Activated T-cell treated with anti-CD3 and anti-CD28 coated beads, Interleukin-2, amount 50 U/mL, for 72 hours (primary cell): ENCODE results near the gene MOSMO. TPM values are rescaled to one million over a fixed set of nuclear protein-coding genes. Genes with fewer than 3 reads are reported as not detected.

Source experiments
- ATAC-seq, 2 donors: fragments of 150-1000 bp; cut with Tn5 transposase; replicated peaks in 1 of 2; 2 replicates each; pipeline ENCODE4 v1.10.0; 2021; ENCODE audit warnings: moderate library complexity in 2 of 2, mild to moderate bottlenecking in 1 of 2
- DNase-seq, 2 donors: peaks; one replicate each; pipeline ENCODE4 v3.0.0; 2021 to 2022; ENCODE audit warnings: mixed read lengths in 1 of 2
- H3K27ac Mint-ChIP-seq: one replicate; pipeline ENCODE4 v1.8.0; 2022; ENCODE audit warnings: mild to moderate bottlenecking, moderate library complexity, mixed read lengths
- H3K27me3 Mint-ChIP-seq: one replicate; pipeline ENCODE4 v1.8.0; 2022; ENCODE audit warnings: low read depth, mixed read lengths
- H3K36me3 Mint-ChIP-seq, 2 donors: one replicate each; pipeline ENCODE4 v1.8.0; 2022; ENCODE audit warnings: mixed read lengths in 2 of 2, mild to moderate bottlenecking in 1 of 2; ENCODE audit not compliant: insufficient read depth in 2 of 2
- H3K4me1 Mint-ChIP-seq: one replicate; pipeline ENCODE4 v1.8.0; 2022; ENCODE audit warnings: low read depth, mixed read lengths
- H3K4me3 Mint-ChIP-seq, 2 donors: one replicate each; pipeline ENCODE4 v1.8.0; 2022; ENCODE audit warnings: mild to moderate bottlenecking in 2 of 2, mixed read lengths in 2 of 2, moderate library complexity in 2 of 2
- H3K9me3 Mint-ChIP-seq, 2 donors: one replicate each; pipeline ENCODE4 v1.8.0; 2022; ENCODE audit warnings: mixed read lengths in 2 of 2
- total RNA-seq, 2 donors: library from RNA; stranded (reverse); gene quantifications; one replicate each; pipeline ENCODE4 v1.2.3, GENCODE V29; 2022

Gene MOSMO
- 10 to 100 TPM; 16.3 to 16.4 TPM for total RNA-seq

DNA sequence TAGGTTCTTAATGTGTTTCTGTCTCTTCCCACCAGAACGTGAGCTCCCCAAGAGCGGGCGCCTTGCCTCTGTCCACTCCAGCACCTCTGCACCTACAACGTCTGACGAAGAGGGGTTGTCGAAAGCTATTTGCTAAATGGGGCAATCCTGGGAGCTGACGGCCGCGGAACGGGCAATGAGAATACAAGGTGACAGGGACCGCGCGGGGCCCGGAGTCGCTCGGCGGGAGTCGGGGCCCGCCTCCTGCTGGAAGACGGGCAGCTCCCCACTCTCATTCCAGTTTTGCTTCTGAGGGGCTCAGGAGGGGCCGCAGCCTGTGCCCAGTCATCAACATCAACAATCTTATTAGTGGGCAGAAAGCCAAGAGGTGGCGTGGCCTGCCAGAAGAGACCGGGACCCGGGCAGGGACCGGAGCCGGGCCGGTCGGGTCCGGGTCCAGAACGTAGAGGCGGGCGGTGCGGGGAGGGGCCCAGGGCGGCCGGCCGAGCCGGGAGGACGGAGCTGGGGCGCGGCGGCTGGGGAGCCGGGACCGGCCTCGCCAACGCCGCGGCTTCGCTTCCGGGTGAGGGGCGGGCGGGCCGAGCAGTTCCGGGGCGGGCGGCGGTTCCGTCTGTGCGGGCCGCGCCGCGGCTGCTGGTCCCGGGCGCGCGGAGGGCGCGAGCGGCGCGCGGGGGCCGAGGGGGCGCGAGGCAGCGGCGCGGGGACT lies at the start of gene MOSMO:
Gene MOSMO (plus strand): TSS at position 603 of the 706 bp plus-strand sequence. CDS start 191 bp downstream, outside the sequence.
- DNase-seq: peak; percentile 79 to 82
- H3K4me3 Mint-ChIP-seq: peak within 1 kb of the TSS; percentile 94 to 96
- no peaks in the 10 kb centered on the region for H3K27me3 Mint-ChIP-seq
- peaks cover 51% of the 10 kb centered on the region for H3K4me1 Mint-ChIP-seq
- ATAC-seq: peak; percentile 95 to 96
- H3K36me3 Mint-ChIP-seq: peaks cover 0 to 5% of the 10 kb centered on the region in 2 donors
- H3K27ac Mint-ChIP-seq: peak within 1 kb of the TSS; percentile 91
- no peaks in the 10 kb centered on the region for H3K9me3 Mint-ChIP-seq

DNA sequence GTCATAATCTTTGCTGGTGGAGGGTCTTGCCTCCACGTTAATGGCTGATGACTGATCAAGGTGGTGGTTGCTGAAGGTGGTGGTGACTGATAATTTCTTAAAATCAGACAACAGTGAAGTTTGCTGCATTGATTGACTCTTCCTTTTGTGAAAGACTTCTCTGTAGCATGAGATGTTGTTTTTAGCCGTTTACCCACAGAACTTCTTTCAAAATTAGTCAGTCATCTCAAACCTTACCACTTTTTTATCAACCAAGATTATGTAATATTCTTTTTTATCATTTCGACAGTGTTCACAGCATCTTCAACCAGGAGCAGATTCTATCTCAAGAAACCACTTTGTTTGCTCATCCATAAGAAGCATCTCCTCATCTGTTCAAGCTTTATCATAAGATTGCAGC lies 48.9 kb upstream of the MOSMO start:
- peak overlapping the region in 1 of 2 donors; percentile 11 for H3K4me3 Mint-ChIP-seq
- DNase-seq (no peak), ATAC-seq (peak; percentile 46 to 74)
- no peaks in the 10 kb centered on the region for H3K9me3 Mint-ChIP-seq
- peak overlapping the region; percentile 79 for H3K27ac Mint-ChIP-seq
- H3K36me3 Mint-ChIP-seq: peaks cover 11 to 35% of the 10 kb centered on the region in 2 donors
- no peaks in the 10 kb centered on the region for H3K27me3 Mint-ChIP-seq
- peaks cover 50% of the 10 kb centered on the region for H3K4me1 Mint-ChIP-seq

- Mint-ChIP-seq H3K9me3 (no peaks in the 10 kb centered on the region), H3K27ac (no peak overlapping the region), H3K4me3 (no peak overlapping the region), H3K36me3 (peaks cover 16 to 54% of the 10 kb centered on the region in 2 donors), H3K4me1 (peaks cover 20% of the 10 kb centered on the region), H3K27me3 (no peaks in the 10 kb centered on the region)
- DNase-seq (no peak), ATAC-seq (peak in 1 of 2 donors; percentile 51)
These were observed 45.4 kb upstream of the MOSMO start for GRCh38 chr16:21962475-21962874.

DNA sequence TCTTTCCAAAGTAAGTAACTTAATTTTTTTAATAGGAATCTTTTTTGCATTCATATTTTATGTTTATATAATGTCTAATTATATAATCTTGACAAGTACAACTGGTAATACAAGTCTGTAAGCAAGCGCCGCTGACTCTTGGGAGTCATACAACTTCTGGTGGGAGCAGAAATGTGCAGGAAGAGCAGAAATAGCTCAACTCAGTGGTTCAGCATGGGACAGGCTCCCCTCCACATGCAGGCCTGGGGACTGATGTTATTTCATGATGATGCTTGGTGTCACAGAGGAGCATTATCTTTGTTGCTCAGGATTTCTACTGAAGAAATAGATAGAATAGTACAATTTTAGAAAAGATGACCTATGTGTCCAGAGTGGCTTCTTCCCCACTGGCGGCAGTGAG lies 44.0 kb upstream of the MOSMO start:
- DNase-seq (no peak), ATAC-seq (no peak)
- H3K36me3 Mint-ChIP-seq: peaks cover 15 to 48% of the 10 kb centered on the region in 2 donors
- H3K27ac Mint-ChIP-seq: no peak overlapping the region
- no peaks in the 10 kb centered on the region for H3K9me3 Mint-ChIP-seq
- peaks cover 7% of the 10 kb centered on the region for H3K4me1 Mint-ChIP-seq
- H3K4me3 Mint-ChIP-seq: no peak overlapping the region
- no peaks in the 10 kb centered on the region for H3K27me3 Mint-ChIP-seq

DNA sequence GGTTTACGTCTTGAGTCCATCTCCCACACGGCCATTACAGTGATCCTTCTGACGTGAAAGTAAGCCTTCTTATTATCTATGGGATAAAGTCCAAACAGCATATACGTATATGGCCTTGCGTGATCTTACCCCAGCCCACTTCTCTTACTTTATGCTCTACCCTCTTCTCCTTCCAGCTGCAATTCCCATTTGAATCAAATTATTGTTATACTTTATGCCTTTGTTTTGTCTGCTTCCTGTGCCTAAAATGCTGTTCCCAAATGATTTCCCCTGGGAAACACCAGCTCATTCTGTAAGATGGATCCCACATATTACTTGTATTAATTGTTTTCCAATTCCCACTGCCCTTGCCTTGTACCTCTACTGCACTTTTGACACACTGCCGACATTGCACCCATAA lies 43.6 kb upstream of the MOSMO start:
- DNase-seq (no peak), ATAC-seq (no peak)
- H3K9me3 Mint-ChIP-seq: no peaks in the 10 kb centered on the region
- H3K4me1 Mint-ChIP-seq: peaks cover 3% of the 10 kb centered on the region
- no peak overlapping the region for H3K4me3 Mint-ChIP-seq
- peak overlapping the region; percentile 48 for H3K27ac Mint-ChIP-seq
- no peaks in the 10 kb centered on the region for H3K27me3 Mint-ChIP-seq
- peaks cover 11 to 43% of the 10 kb centered on the region in 2 donors for H3K36me3 Mint-ChIP-seq

GRCh38 chr16:21971856-21972255 lies 36.1 kb upstream of the MOSMO start:
- DNase-seq: no peak
- Mint-ChIP-seq H3K4me3 (no peak overlapping the region), H3K27ac (no peak overlapping the region), H3K27me3 (no peaks in the 10 kb centered on the region), H3K9me3 (no peaks in the 10 kb centered on the region), H3K36me3 (peaks cover 0 to 26% of the 10 kb centered on the region in 2 donors), H3K4me1 (no peaks in the 10 kb centered on the region)
- ATAC-seq: no peak

GRCh38 chr16:21973945-21974344 lies 34.0 kb upstream of the MOSMO start:
- H3K9me3 Mint-ChIP-seq: no peaks in the 10 kb centered on the region

GRCh38 chr16:21980032-21980431 lies 27.9 kb upstream of the MOSMO start:
- no peak overlapping the region for H3K27ac Mint-ChIP-seq
- no peak overlapping the region for H3K4me3 Mint-ChIP-seq
- H3K4me1 Mint-ChIP-seq: no peaks in the 10 kb centered on the region
- ATAC-seq (no peak), DNase-seq (no peak)
- peaks cover 4 to 26% of the 10 kb centered on the region in 2 donors for H3K36me3 Mint-ChIP-seq
- H3K27me3 Mint-ChIP-seq: no peaks in the 10 kb centered on the region
- no peaks in the 10 kb centered on the region for H3K9me3 Mint-ChIP-seq

More at GRCh38 chr16:21973945-21974344, 34.0 kb upstream of the MOSMO start:
- ATAC-seq (no peak), DNase-seq (no peak)
- Mint-ChIP-seq H3K4me1 (no peaks in the 10 kb centered on the region), H3K27me3 (no peaks in the 10 kb centered on the region), H3K36me3 (peaks cover 2 to 28% of the 10 kb centered on the region in 2 donors), H3K4me3 (no peak overlapping the region), H3K27ac (no peak overlapping the region)

- Mint-ChIP-seq H3K27me3 (no peaks in the 10 kb centered on the region), H3K9me3 (no peaks in the 10 kb centered on the region), H3K4me3 (no peak overlapping the region), H3K36me3 (peaks cover 4 to 19% of the 10 kb centered on the region in 2 donors), H3K4me1 (no peaks in the 10 kb centered on the region), H3K27ac (no peak overlapping the region)
- no peak for ATAC-seq
- DNase-seq: no peak
These were observed 25.8 kb upstream of the MOSMO start for GRCh38 chr16:21982108-21982507.

- H3K27ac Mint-ChIP-seq: no peak overlapping the region
- no peaks in the 10 kb centered on the region for H3K4me1 Mint-ChIP-seq
- peaks cover 2 to 12% of the 10 kb centered on the region in 2 donors for H3K36me3 Mint-ChIP-seq
- ATAC-seq (no peak), DNase-seq (no peak)
- no peaks in the 10 kb centered on the region for H3K27me3 Mint-ChIP-seq
- H3K4me3 Mint-ChIP-seq: no peak overlapping the region
- H3K9me3 Mint-ChIP-seq: no peaks in the 10 kb centered on the region
These were observed 23.8 kb upstream of the MOSMO start for GRCh38 chr16:21984062-21984461.

- Mint-ChIP-seq H3K4me1 (no peaks in the 10 kb centered on the region), H3K27ac (no peak overlapping the region), H3K36me3 (peaks cover 2 to 9% of the 10 kb centered on the region in 2 donors), H3K27me3 (no peaks in the 10 kb centered on the region), H3K4me3 (no peak overlapping the region), H3K9me3 (no peaks in the 10 kb centered on the region)
- DNase-seq (no peak), ATAC-seq (no peak)
These were observed 22.4 kb upstream of the MOSMO start for GRCh38 chr16:21985524-21985923.

- ATAC-seq (no peak), DNase-seq (no peak)
- no peaks in the 10 kb centered on the region for H3K9me3 Mint-ChIP-seq
- no peak overlapping the region for H3K27ac Mint-ChIP-seq
- H3K27me3 Mint-ChIP-seq: no peaks in the 10 kb centered on the region
- H3K4me3 Mint-ChIP-seq: no peak overlapping the region
- H3K4me1 Mint-ChIP-seq: peaks cover 5% of the 10 kb centered on the region
- H3K36me3 Mint-ChIP-seq: peaks cover 2 to 9% of the 10 kb centered on the region in 2 donors
These were observed 21.1 kb upstream of the MOSMO start for GRCh38 chr16:21986692-21987246.

GRCh38 chr16:21987498-21987897 lies 20.4 kb upstream of the MOSMO start:
- Mint-ChIP-seq H3K9me3 (no peaks in the 10 kb centered on the region), H3K4me3 (no peak overlapping the region), H3K36me3 (peaks cover 0 to 5% of the 10 kb centered on the region in 2 donors), H3K27ac (no peak overlapping the region), H3K4me1 (peaks cover 6% of the 10 kb centered on the region), H3K27me3 (no peaks in the 10 kb centered on the region)
- DNase-seq (no peak), ATAC-seq (no peak)
